HT-29 (cell line): ENCODE measurements around the gene PRR35. TPM values are rescaled to one million over a fixed set of nuclear protein-coding genes. Genes with fewer than 3 reads are reported as not detected.
A peak's percentile ranks its signal among the peaks of the same experiment; 100 is the strongest.

Experiments used
- DNase-seq: peaks from one replicate; pipeline ENCODE4 v3.0.0-alpha.2; 2015; ENCODE audit warnings: low spot score
- total RNA-seq: library from RNA; depleted of rRNA; stranded (reverse); fragments of >200 nt; shearing (Covaris generic); gene quantifications from 2 replicates; pipeline ENCODE4 v1.2.3, GENCODE V29; 2014; rRNA removed

The PRR35 gene
- 0.08 TPM in 1 of 2 replicates, not detected in the other for total RNA-seq

GRCh38 chr16:560204-560700 lies at the start of gene PRR35:
PRR35 (plus strand) TSS chr16:560394; CDS start chr16:563295, 2,901 bp downstream.
- no peak for DNase-seq

- no peak for DNase-seq
These were observed 47.4 kb upstream of the PRR35 start for GRCh38 chr16:512802-513201.

GRCh38 chr16:513950-514349 lies 46.2 kb upstream of the PRR35 start:
- no peak for DNase-seq

- no peak for DNase-seq
These were observed 44.8 kb upstream of the PRR35 start for GRCh38 chr16:515175-515938.

- no peak for DNase-seq
These were observed 44.3 kb upstream of the PRR35 start for GRCh38 chr16:515939-516226.

GRCh38 chr16:516301-516700 lies 43.9 kb upstream of the PRR35 start:
- no peak for DNase-seq

GRCh38 chr16:518858-519257 lies 41.3 kb upstream of the PRR35 start:
- DNase-seq = no peak

- no peak for DNase-seq
These were observed 40.8 kb upstream of the PRR35 start for GRCh38 chr16:519425-519824.

GRCh38 chr16:519841-520687 lies 40.1 kb upstream of the PRR35 start:
- no peak for DNase-seq

GRCh38 chr16:520847-521246 lies 39.3 kb upstream of the PRR35 start:
- no peak for DNase-seq

GRCh38 chr16:521381-522210 lies 38.6 kb upstream of the PRR35 start:
- DNase-seq = peak; percentile 64

GRCh38 chr16:522320-523096 lies 37.7 kb upstream of the PRR35 start:
- DNase-seq = no peak

GRCh38 chr16:523097-523741 lies 37.0 kb upstream of the PRR35 start:
- no peak for DNase-seq

GRCh38 chr16:524274-525040 lies 35.7 kb upstream of the PRR35 start:
- DNase-seq = no peak

GRCh38 chr16:525123-525519 lies 35.1 kb upstream of the PRR35 start:
- no peak for DNase-seq

- DNase-seq = peak; percentile 15
These were observed 34.5 kb upstream of the PRR35 start for GRCh38 chr16:525520-526180.

GRCh38 chr16:526181-527014 lies 33.8 kb upstream of the PRR35 start:
- peak; percentile 50 for DNase-seq
